Activated naive CD4-positive, alpha-beta T cell treated with anti-CD3 and anti-CD28 coated beads, Interleukin-2, amount 10 ng/mL, durations not matched to agents 5 hours and 36 hours (primary cell): ENCODE data around the gene YARS2. TPM values are rescaled to one million over a fixed set of nuclear protein-coding genes. Genes with fewer than 3 reads are reported as not detected.

Experiments
- total RNA-seq, 2 experiments: library from RNA; stranded (reverse); gene quantifications; one replicate each; pipeline ENCODE4 v1.2.3, GENCODE V29; 2021

YARS2 gene
- 10 to 100 TPM; 13.5 to 14.0 TPM for total RNA-seq

GRCh38 chr12:32755654-32756475, at the start of gene YARS2:
Gene YARS2 (minus strand): TSS chr12:32755897. CDS start chr12:32755874, 23 bp downstream.

Other genes starting within 250 kb of the YARS2 start
- 10 to 100 TPM; 56.1 to 59.9 TPM for gene DNM1L, start 76.6 kb downstream of the YARS2 start, total RNA-seq
- gene PKP2, start 140.9 kb upstream of the YARS2 start, total RNA-seq: under 1 TPM in 1 of 2 experiments, not detected in 1; 0.14 TPM